Activated CD8-positive, alpha-beta memory T cell treated with anti-CD3 and anti-CD28 coated beads for 36 hours (primary cell): ENCODE data around the gene WLS. TPM values are rescaled to one million over a fixed set of nuclear protein-coding genes. Genes with fewer than 3 reads are reported as not detected.

Experiments used
- total RNA-seq, 2 experiments: library from RNA; stranded (reverse); gene quantifications; one replicate each; pipeline ENCODE4 v1.2.3, GENCODE V29; 2021

WLS gene
- total RNA-seq, 2 experiments from 2014 or later: not detected

Other genes with a start within 250 kb of the WLS start
- under 1 TPM; 0.44 to 0.51 TPM for gene DIRAS3, start 181.9 kb downstream of the WLS start, total RNA-seq
- not detected for gene RPE65, start 217.4 kb upstream of the WLS start, total RNA-seq